ENCODE data around the gene KCNMB3. TPM values are rescaled to one million over a fixed set of nuclear protein-coding genes. Genes with fewer than 3 reads are reported as not detected.
"Not testable (repeated sequence)": the region's sequence is repeated elsewhere in the genome, so short reads cannot be mapped to it uniquely, and the experiment has no call there.

Gene KCNMB3
- total RNA-seq, 1 donor from 2014 or later: 0.75 TPM

GRCh38 chr3:179278151-179278550 lies 27.2 kb upstream of the KCNMB3 start:
- Histone ChIP-seq H3K4me1 (ENCODE audit: insufficient read depth, low read length) (no peaks in the 10 kb centered on the region), H2AFZ (ENCODE audit: low read depth, low read length) (no peak overlapping the region), H3K36me3 (ENCODE audit: insufficient read depth, low read length) (no peaks in the 10 kb centered on the region), H3K9ac (ENCODE audit: low read length) (no peak overlapping the region), H3K4me2 (ENCODE audit: low read length) (no peak overlapping the region), H3K79me2 (ENCODE audit: insufficient read depth, low read length) (no peaks in the 10 kb centered on the region), H3K27me3 (ENCODE audit: insufficient read depth, low read length) (no peaks in the 10 kb centered on the region), H4K20me1 (ENCODE audit: insufficient read depth, low read length) (no peaks in the 10 kb centered on the region), H3K4me3 (ENCODE audit: insufficient read depth, low read depth, low read length) (no peak overlapping the region), H3K9me3 (ENCODE audit: insufficient read depth, low read depth, low read length) (no peaks in the 10 kb centered on the region), H3K27ac (ENCODE audit: low read depth, low read length) (no peak overlapping the region)
- no peak for FAIRE-seq
- Mint-ChIP-seq H3K27me3 (ENCODE audit: low read depth, unreplicated experiment) (peaks cover 4% of the 10 kb centered on the region), H3K27ac (ENCODE audit: unreplicated experiment) (no peak overlapping the region), H3K9me3 (ENCODE audit: unreplicated experiment) (peaks cover 5% of the 10 kb centered on the region), H3K36me3 (ENCODE audit: low read depth, unreplicated experiment) (no peaks in the 10 kb centered on the region), H3K4me3 (ENCODE audit: unreplicated experiment) (no peak overlapping the region), H3K4me1 (ENCODE audit: low read depth, unreplicated experiment) (peaks cover 6% of the 10 kb centered on the region)
- TF ChIP-seq CTCF (IDR thresholded peaks at IDR 0.05; ENCODE audit: insufficient read depth, low read depth, low read length) (no peak), EZH2 (IDR thresholded peaks at IDR 0.05; ENCODE audit: insufficient read depth, low read length) (no peak)
- DNase-seq (ENCODE audit: low read depth): no peak

GRCh38 chr3:179276743-179277142 lies 25.8 kb upstream of the KCNMB3 start:
- TF ChIP-seq EZH2 (IDR thresholded peaks at IDR 0.05; ENCODE audit: insufficient read depth, low read length) (no peak), CTCF (IDR thresholded peaks at IDR 0.05; ENCODE audit: insufficient read depth, low read depth, low read length) (no peak)
- H3K27ac Mint-ChIP-seq (ENCODE audit: unreplicated experiment): no peak overlapping the region
- H3K4me1 ChIP-seq (ENCODE audit: insufficient read depth, low read length): no peaks in the 10 kb centered on the region
- FAIRE-seq (no peak), DNase-seq (ENCODE audit: low read depth) (no peak)
- H3K27me3 ChIP-seq (ENCODE audit: insufficient read depth, low read length): no peaks in the 10 kb centered on the region
- no peaks in the 10 kb centered on the region for H3K36me3 Mint-ChIP-seq (ENCODE audit: low read depth, unreplicated experiment)
- H3K27me3 Mint-ChIP-seq (ENCODE audit: low read depth, unreplicated experiment): peaks cover 4% of the 10 kb centered on the region
- no peak overlapping the region for H3K4me3 ChIP-seq (ENCODE audit: insufficient read depth, low read depth, low read length)
- no peak overlapping the region for H3K27ac ChIP-seq (ENCODE audit: low read depth, low read length)
- peaks cover 5% of the 10 kb centered on the region for H3K9me3 Mint-ChIP-seq (ENCODE audit: unreplicated experiment)
- H3K4me3 Mint-ChIP-seq (ENCODE audit: unreplicated experiment): no peak overlapping the region
- H4K20me1 ChIP-seq (ENCODE audit: insufficient read depth, low read length): no peaks in the 10 kb centered on the region
- no peak overlapping the region for H3K9ac ChIP-seq (ENCODE audit: low read length)
- H3K4me1 Mint-ChIP-seq (ENCODE audit: low read depth, unreplicated experiment): peaks cover 6% of the 10 kb centered on the region
- no peak overlapping the region for H2AFZ ChIP-seq (ENCODE audit: low read depth, low read length)
- no peak overlapping the region for H3K4me2 ChIP-seq (ENCODE audit: low read length)
- no peaks in the 10 kb centered on the region for H3K9me3 ChIP-seq (ENCODE audit: insufficient read depth, low read depth, low read length)
- no peaks in the 10 kb centered on the region for H3K79me2 ChIP-seq (ENCODE audit: insufficient read depth, low read length)
- H3K36me3 ChIP-seq (ENCODE audit: insufficient read depth, low read length): no peaks in the 10 kb centered on the region

- no peaks in the 10 kb centered on the region for H3K9me3 ChIP-seq (ENCODE audit: insufficient read depth, low read depth, low read length)
Measured at GRCh38 chr3:179276001-179276400, 25.1 kb upstream of the KCNMB3 start.

GRCh38 chr3:179274434-179274833 lies 23.5 kb upstream of the KCNMB3 start:
- not testable (repeated sequence) for DNase-seq (ENCODE audit: low read depth); H3K4me3 ChIP-seq (ENCODE audit: insufficient read depth, low read depth, low read length); H3K27ac ChIP-seq (ENCODE audit: low read depth, low read length); FAIRE-seq; H2AFZ ChIP-seq (ENCODE audit: low read depth, low read length); H3K27ac Mint-ChIP-seq (ENCODE audit: unreplicated experiment); H3K9me3 Mint-ChIP-seq (ENCODE audit: unreplicated experiment); H3K36me3 ChIP-seq (ENCODE audit: insufficient read depth, low read length); H3K4me1 ChIP-seq (ENCODE audit: insufficient read depth, low read length); H3K4me3 Mint-ChIP-seq (ENCODE audit: unreplicated experiment); H3K9ac ChIP-seq (ENCODE audit: low read length); H3K79me2 ChIP-seq (ENCODE audit: insufficient read depth, low read length); H3K27me3 ChIP-seq (ENCODE audit: insufficient read depth, low read length); H3K4me2 ChIP-seq (ENCODE audit: low read length); H3K36me3 Mint-ChIP-seq (ENCODE audit: low read depth, unreplicated experiment); H3K9me3 ChIP-seq (ENCODE audit: insufficient read depth, low read depth, low read length); H3K4me1 Mint-ChIP-seq (ENCODE audit: low read depth, unreplicated experiment); H3K27me3 Mint-ChIP-seq (ENCODE audit: low read depth, unreplicated experiment); H4K20me1 ChIP-seq (ENCODE audit: insufficient read depth, low read length)

More at GRCh38 chr3:179276001-179276400, 25.1 kb upstream of the KCNMB3 start:
- Histone ChIP-seq H3K4me3 (ENCODE audit: insufficient read depth, low read depth, low read length) (no peak overlapping the region), H3K27me3 (ENCODE audit: insufficient read depth, low read length) (no peaks in the 10 kb centered on the region), H2AFZ (ENCODE audit: low read depth, low read length) (no peak overlapping the region), H3K79me2 (ENCODE audit: insufficient read depth, low read length) (no peaks in the 10 kb centered on the region), H3K36me3 (ENCODE audit: insufficient read depth, low read length) (no peaks in the 10 kb centered on the region), H3K4me2 (ENCODE audit: low read length) (no peak overlapping the region), H3K27ac (ENCODE audit: low read depth, low read length) (no peak overlapping the region), H3K9ac (ENCODE audit: low read length) (no peak overlapping the region), H3K4me1 (ENCODE audit: insufficient read depth, low read length) (no peaks in the 10 kb centered on the region), H4K20me1 (ENCODE audit: insufficient read depth, low read length) (no peaks in the 10 kb centered on the region)
- Mint-ChIP-seq H3K4me1 (ENCODE audit: low read depth, unreplicated experiment) (peaks cover 6% of the 10 kb centered on the region), H3K36me3 (ENCODE audit: low read depth, unreplicated experiment) (no peaks in the 10 kb centered on the region), H3K9me3 (ENCODE audit: unreplicated experiment) (peaks cover 5% of the 10 kb centered on the region), H3K27ac (ENCODE audit: unreplicated experiment) (no peak overlapping the region), H3K4me3 (ENCODE audit: unreplicated experiment) (no peak overlapping the region), H3K27me3 (ENCODE audit: low read depth, unreplicated experiment) (peaks cover 4% of the 10 kb centered on the region)
- DNase-seq (ENCODE audit: low read depth) (no peak), FAIRE-seq (no peak)
- TF ChIP-seq CTCF (IDR thresholded peaks at IDR 0.05; ENCODE audit: insufficient read depth, low read depth, low read length) (no peak), EZH2 (IDR thresholded peaks at IDR 0.05; ENCODE audit: insufficient read depth, low read length) (no peak)

Data from astrocyte (in vitro differentiated cells and primary cell).